ENCODE results near the gene ARID1B.
A peak's percentile ranks its signal among the peaks of the same experiment; 100 is the strongest.
"Not testable (repeated sequence)": the region's sequence is repeated elsewhere in the genome, so short reads cannot be mapped to it uniquely, and the experiment has no call there.

Gene ARID1B

GRCh38 chr6:157034436-157035230 lies 257.5 kb downstream of the ARID1B start:
- FAIRE-seq = no peak

DNA sequence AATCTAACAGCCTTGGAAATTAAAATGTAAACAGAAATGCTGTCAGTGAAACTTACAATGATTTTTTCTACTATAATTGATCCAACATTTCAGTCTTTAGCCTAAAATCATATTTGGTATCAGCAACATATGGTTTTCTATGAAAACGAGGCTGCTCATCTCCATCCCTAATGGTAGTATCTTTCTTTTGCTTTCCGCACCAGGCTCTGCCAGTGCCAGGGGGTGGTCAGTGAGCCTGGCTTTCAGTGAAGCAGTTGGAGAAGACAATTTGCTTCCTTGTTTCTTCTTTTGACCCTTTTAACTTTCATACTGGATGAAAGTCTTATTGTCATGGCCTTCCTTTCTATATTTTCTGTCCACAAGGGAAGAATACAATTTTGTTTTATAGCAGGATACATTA lies 258.4 kb downstream of the ARID1B start:
- FAIRE-seq = no peak
- no peak for DNase-seq (ENCODE audit: insufficient read length, low spot score)

More at GRCh38 chr6:157034436-157035230, 257.5 kb downstream of the ARID1B start:
- DNase-seq (ENCODE audit: insufficient read length, low spot score) = no peak

- DNase-seq (ENCODE audit: insufficient read length, low spot score) = no peak
- FAIRE-seq = no peak
These were observed 259.1 kb downstream of the ARID1B start for GRCh38 chr6:157036245-157036711.

GRCh38 chr6:157037165-157037564 lies 260.0 kb downstream of the ARID1B start:
- no peak for DNase-seq (ENCODE audit: insufficient read length, low spot score)
- no peak for FAIRE-seq

DNA sequence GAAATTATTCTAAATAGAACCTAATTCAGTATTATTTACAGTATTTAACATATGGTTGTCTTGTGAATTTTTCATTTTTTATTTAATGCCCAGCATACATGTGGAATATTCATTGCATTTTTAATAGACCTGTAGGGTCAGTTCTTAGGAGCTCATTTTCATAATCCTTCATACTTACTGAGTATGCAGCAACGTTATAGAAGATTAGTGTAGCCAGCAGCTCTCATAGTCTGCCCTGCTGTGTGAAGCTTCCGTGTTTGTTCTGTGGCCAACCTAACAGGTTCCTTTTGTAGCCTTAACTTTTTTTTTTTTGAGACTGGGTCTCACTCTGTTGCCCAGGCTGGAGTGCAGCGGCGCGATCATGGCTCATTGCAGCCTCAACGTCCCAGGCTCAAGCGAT lies 261.4 kb downstream of the ARID1B start:
- FAIRE-seq = no peak

GRCh38 chr6:157039639-157040038 lies 262.5 kb downstream of the ARID1B start:
- FAIRE-seq; DNase-seq (ENCODE audit: insufficient read length, low spot score): not testable (repeated sequence)

More for the DNA sequence above, 261.4 kb downstream of the ARID1B start:
- DNase-seq (ENCODE audit: insufficient read length, low spot score) = no peak

- FAIRE-seq (no peak), DNase-seq (ENCODE audit: insufficient read length, low spot score) (no peak)
These were observed 263.0 kb downstream of the ARID1B start for GRCh38 chr6:157040191-157040590.

- DNase-seq (ENCODE audit: insufficient read length, low spot score) (peak; percentile 49), FAIRE-seq (no peak)
These were observed 268.8 kb downstream of the ARID1B start for GRCh38 chr6:157045831-157046454.

DNA sequence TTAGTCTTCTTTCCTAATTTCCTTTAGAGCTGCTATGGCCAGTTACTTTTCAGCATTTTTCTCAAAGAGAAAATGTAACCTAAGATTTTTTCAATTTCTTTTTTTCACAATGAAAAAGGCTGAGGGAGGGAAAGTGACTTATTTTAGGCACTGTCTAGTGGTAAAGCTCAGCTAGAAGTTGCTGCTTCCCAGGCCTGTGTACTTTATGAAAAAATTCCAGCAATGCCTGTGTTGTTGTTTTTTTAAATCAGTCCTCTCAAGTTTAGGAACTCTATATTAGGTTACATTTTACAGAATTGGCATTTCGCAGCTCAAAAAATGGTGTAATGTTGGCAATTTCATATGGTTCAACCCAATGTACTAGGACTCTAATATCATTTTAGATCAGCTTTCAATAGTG lies 269.6 kb downstream of the ARID1B start:
- DNase-seq (ENCODE audit: insufficient read length, low spot score) (no peak), FAIRE-seq (no peak)

DNA sequence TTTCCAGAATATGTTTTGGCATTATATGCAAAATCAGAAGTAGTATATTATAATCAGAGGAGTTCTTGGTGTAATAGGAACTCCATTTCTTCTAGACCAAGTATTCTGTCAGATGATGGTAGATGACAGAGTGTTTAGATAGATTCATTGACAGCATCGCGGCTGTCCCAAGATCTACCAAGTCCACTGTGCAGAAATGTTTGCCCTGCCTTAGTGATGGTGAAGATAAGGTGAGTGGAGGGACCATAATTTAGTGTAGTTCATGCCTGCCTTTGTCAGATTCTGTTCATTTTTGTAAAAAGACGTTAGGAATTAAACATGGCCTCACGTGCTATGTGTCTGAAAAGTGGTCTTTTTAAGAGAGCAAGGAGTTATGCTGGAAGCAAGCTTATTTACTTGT lies 270.1 kb downstream of the ARID1B start:
- FAIRE-seq (no peak), DNase-seq (ENCODE audit: insufficient read length, low spot score) (no peak)

DNA sequence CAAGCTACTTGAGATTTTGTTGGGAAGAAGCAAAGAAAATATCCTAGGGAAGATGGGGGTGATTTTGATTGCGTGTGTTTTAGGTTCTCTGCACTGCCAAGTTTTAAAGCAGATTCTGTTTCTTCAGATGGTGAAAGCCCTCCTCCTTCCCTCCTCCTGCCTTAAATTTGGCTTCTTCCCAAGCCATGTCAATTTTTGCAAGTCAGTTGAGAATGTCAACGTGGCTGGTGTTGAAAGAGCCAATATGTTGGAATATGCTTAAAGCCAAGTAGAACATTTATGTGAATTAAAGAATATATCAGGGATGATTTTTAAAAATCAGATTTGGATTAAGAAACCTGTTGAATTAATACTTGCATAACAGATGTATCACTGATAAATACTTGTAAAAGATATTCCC lies 270.8 kb downstream of the ARID1B start:
- FAIRE-seq (no peak), DNase-seq (ENCODE audit: insufficient read length, low spot score) (no peak)

DNA sequence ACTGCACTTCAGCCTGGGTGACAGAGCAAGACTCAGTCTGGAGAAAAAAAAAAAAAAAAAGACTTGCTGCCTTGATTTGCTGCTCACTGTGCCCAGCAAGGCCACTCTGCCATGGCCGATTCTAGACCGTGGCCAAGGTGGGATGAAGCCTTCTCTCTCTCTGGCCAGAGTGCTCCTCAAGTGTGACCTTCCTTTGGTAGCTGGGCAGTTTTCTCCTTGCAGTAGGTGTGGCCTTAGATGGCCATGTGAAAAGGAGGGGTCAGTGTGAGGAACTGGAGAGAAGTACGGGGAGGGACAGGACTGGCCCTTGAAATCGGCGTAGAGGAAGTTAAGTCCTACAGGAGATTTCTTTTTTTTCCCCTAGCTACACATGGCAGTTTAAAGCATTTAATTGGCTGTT lies 272.0 kb downstream of the ARID1B start:
- FAIRE-seq = no peak
- DNase-seq (ENCODE audit: insufficient read length, low spot score) = no peak

GRCh38 chr6:157050537-157051265 lies 273.5 kb downstream of the ARID1B start:
- FAIRE-seq (no peak), DNase-seq (ENCODE audit: insufficient read length, low spot score) (no peak)

DNA sequence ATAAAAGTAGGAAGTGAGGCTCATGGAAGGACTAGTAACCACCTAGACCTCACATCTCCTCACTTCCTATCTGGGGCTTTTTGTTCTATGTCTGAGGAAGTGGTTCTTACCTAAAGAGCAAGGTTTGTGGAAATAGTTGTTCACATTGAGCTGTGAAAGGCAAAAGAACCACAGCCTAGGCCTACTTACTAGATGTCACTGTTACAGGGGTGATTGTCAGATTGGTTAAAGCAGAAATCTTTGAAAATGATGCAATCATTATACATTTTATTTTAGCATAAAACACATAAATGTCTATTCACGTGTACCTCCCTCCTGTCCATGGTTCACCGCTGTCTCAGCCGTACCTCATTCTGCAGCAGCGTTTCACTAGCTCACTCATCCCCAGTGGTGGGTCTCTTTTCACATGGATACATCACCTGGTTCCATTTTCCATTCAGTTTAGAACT lies 277.4 kb downstream of the ARID1B start:
- DNase-seq (ENCODE audit: insufficient read length, low spot score) (no peak), FAIRE-seq (no peak)

DNA sequence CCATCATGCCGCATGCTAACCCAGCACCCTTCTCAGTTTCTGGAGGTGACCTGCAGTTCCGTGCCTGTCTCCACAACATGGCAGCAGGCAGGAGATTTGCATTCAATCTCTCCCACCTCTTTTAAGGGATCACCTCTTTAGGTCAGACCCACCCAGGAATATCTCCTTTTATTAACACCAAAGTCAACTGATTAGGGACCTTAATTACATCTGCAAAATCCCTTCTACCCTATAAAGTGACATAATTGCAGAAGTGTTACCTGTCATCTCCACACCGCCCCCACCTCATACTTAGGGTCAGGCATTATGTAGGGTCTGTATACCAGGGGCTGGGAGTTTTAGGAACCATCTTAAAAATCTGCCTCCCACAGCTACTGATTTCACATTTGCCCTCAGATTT lies 278.7 kb downstream of the ARID1B start:
- DNase-seq (ENCODE audit: insufficient read length, low spot score) (no peak), FAIRE-seq (no peak)

DNA sequence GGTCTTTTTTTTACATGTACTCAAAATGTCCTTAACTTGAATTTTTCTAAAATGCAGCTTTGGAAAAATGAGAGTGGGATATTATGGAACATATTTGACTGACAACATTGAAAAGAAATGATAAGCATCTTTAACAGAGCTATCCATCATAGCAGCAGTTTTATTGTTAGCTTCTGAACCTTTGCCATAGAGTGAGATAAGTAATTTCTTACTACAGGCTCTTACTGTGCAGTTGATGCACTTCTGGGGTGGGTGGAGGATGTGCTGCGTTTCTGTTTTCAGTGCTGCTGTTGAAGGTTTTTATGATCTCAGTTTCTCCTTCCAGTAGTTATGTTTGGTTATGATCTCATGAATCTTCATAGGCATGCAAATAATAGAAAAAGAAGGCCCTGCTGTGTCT lies 279.1 kb downstream of the ARID1B start:
- FAIRE-seq = no peak
- no peak for DNase-seq (ENCODE audit: insufficient read length, low spot score)

- DNase-seq (ENCODE audit: insufficient read length, low spot score) (no peak), FAIRE-seq (no peak)
These were observed 281.4 kb downstream of the ARID1B start for GRCh38 chr6:157058574-157058973.

DNA sequence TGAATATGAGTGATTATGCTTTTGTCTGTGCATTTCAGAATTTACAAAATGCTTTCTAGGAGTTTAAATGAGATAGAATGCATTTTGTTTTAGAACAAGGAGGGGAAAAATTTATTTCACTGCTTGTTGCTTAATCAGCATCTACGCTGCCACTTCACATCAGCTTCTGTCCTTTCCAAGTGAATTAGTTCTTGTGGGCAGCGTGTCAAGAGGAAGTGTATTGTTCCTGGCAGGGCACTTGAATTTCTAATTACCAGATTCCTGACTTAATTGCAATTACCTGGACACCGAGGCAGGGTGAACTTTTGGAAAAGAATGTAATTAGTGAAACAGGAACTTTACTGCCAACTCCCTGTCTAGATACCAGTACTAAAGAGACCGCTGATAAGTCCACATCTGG lies 282.6 kb downstream of the ARID1B start:
- no peak for FAIRE-seq
- DNase-seq (ENCODE audit: insufficient read length, low spot score) = no peak

DNA sequence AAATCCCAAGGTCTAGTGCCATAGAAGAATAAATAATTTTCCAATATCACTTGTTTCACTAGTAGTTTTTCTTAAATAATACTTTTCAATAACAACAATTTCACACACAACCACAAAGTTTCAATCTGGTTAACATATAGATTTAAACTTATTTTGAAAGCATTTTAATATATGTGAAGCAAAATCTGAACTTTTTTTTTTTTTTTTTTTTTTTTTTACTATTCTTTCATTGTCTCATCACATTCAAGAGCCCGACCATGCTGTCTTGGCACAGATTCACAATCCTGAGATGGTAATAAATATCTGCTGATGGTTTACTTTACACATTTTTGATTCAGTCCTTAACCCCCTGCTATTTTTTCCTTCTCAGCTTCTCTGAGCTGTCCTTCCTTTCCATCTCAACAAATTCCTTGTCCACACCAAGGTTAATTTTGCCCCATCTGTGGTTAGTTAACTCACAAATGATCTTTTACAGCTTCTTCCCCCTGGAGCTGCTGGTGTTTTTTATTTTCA lies 283.3 kb downstream of the ARID1B start:
- FAIRE-seq (no peak), DNase-seq (ENCODE audit: insufficient read length, low spot score) (no peak)

DNA sequence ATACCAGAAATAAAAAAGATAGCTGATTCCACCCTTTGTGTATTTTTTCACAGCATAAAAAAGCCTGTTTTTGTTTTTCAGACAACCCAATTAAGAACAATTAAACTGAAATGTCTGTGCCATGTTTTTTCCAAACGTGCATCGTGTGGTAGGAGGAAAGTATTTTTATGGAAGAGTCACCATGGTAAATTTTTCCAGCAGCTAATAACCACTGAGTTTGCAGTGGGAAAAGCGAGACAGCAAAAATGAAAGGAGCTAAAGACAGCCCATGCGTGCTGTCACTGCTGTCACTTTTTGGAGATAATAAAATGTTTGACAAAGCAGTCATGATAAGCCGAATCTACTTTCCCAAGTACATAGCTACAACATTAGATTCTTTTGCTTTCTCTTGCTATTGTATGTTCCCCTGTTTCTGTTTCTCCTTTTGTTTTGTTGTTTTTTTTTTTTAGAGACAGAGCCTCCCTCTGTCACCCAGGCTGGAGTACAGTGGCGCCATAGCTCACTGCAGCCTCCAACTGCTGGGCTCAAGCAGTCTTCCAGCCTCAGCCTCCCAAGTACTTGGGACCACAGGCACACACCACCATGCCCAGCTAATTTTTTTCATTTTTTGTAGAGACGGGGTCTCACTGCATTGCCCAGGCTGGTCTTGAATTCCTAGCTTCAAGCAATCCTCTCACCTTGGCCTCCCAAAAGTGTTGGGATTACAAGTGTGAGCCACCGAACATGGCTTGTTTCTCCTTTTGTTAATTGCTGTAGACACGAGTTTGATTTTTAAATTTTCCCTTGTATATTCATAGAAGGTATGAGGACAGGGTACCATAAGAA lies 284.8 kb downstream of the ARID1B start:
- FAIRE-seq (no peak), DNase-seq (ENCODE audit: insufficient read length, low spot score) (no peak)
